Panc1 (cell line): Measurements from ENCODE around the gene ADIPOR2. TPM values are rescaled to one million over a fixed set of nuclear protein-coding genes. Genes with fewer than 3 reads are reported as not detected.

Source experiments
- ATAC-seq: fragments of 200-7000 bp; cut with Tn5 transposase; 2 replicates; pipeline ENCODE4 v1.9.1; 2020; ENCODE audit warnings: mild to moderate bottlenecking, moderate library complexity
- BruUV-seq: library from RNA; stranded (reverse); fragments of 400-500 nt; replicated peaks from 2 replicates; lab custom pipeline; 2021; lab: Mats Ljungman, UMichigan
- CTCF ChIA-PET: fragments of 300-600 bp; sonication (Branson Sonifier 250); formaldehyde crosslinking; loops from one replicate; lab custom pipeline; 2022; ENCODE audit warnings: antibody characterized with exemption; lab: Charles Lee
- POLR2A ChIA-PET: fragments of 300-600 bp; sonication (Branson Sonifier 250); formaldehyde crosslinking; loops from one replicate; lab custom pipeline; 2022; ENCODE audit warnings: antibody characterized with exemption; lab: Charles Lee
- DNase-seq: peaks from one replicate; pipeline ENCODE4 v3.0.0-alpha.2; 2010; ENCODE audit warnings: low read depth, low spot score
- H3K27ac ChIP-seq: 2 replicates; pipeline ENCODE4 v1.5.1; 2011; ENCODE audit warnings: mild to moderate bottlenecking, low read length, inconsistent platforms
- H3K27me3 ChIP-seq: fragments of 200-500 bp; sonication (Bioruptor generic); 2 replicates; pipeline ENCODE4 v1.6.0; 2014; ENCODE audit warnings: low read length, inconsistent platforms; ENCODE audit not compliant: control insufficient read depth, insufficient read depth
- H3K36me3 ChIP-seq: fragments of 200-500 bp; sonication (Bioruptor generic); 2 replicates; pipeline ENCODE4 v1.5.1; 2014; ENCODE audit warnings: inconsistent platforms, mild to moderate bottlenecking, low read length, moderate library complexity; ENCODE audit not compliant: control insufficient read depth, insufficient read depth
- H3K4me1 ChIP-seq: 2 replicates; pipeline ENCODE4 v1.5.1; 2011; ENCODE audit warnings: inconsistent platforms, mild to moderate bottlenecking, low read length, moderate library complexity; ENCODE audit not compliant: control insufficient read depth, insufficient read depth
- H3K4me3 ChIP-seq, 2 experiments: 2 replicates each; pipeline ENCODE4 v1.5.1; 2011 to 2012; ENCODE audit warnings: low read depth in 2 of 2, low read length in 2 of 2, mild to moderate bottlenecking in 2 of 2, inconsistent platforms in 1 of 2, moderate library complexity in 1 of 2
- H3K9me3 ChIP-seq: fragments of 200-500 bp; sonication (Bioruptor generic); 2 replicates; pipeline ENCODE4 v1.5.1; 2014; ENCODE audit warnings: low read depth, mild to moderate bottlenecking, inconsistent platforms, low read length, moderate library complexity; ENCODE audit not compliant: control insufficient read depth, insufficient read depth
- POLR2AphosphoS5 ChIP-seq: IDR thresholded peaks from 2 replicates; pipeline ENCODE4 v1.6.1; 2012; ENCODE audit warnings: mild to moderate bottlenecking, low read depth, low read length, moderate library complexity
- SIN3A ChIP-seq: IDR thresholded peaks from 2 replicates; pipeline ENCODE4 v1.6.1; 2012; ENCODE audit warnings: low read depth, mild to moderate bottlenecking, low read length, moderate library complexity, borderline replicate concordance; ENCODE audit not compliant: insufficient read depth
- TCF7L2 ChIP-seq: IDR thresholded peaks from 2 replicates; pipeline ENCODE4 v1.6.1; 2011; ENCODE audit warnings: mild to moderate bottlenecking, low read depth, low read length, inconsistent platforms
- in situ Hi-C: cut with HindIII; loops from 2 replicates; pipeline ENCODE4 v1.10.0; 2016; ENCODE audit warnings: low sequenced_read_pairs, low pct_unique_long_range_greater_than_20kb
- intact Hi-C: fragments of 100-400 bp; cut with micrococcal nuclease; formaldehyde crosslinking; loops from one replicate; pipeline ENCODE4 v1.10.0; 2022; ENCODE audit not compliant: unreplicated experiment
- total RNA-seq: library from RNA; stranded (reverse); gene quantifications from one replicate; pipeline ENCODE4 v1.2.1, GENCODE V29; 2021; ENCODE audit not compliant: unreplicated experiment
- TF ChIP-seq, protein P1 (sequence below): fragments of 450-650 bp; IDR thresholded peaks from 2 replicates; pipeline ENCODE4 v1.5.1; 2017; ENCODE audit warnings: mild to moderate bottlenecking
- TF ChIP-seq, protein P2 (sequence below), 2 experiments: IDR thresholded peaks; 2 replicates each; pipeline ENCODE4 v1.6.1; 2011 to 2012; ENCODE audit warnings: low read depth in 2 of 2, control low read depth in 1 of 2, low read length in 1 of 2, mild to moderate bottlenecking in 1 of 2, moderate library complexity in 1 of 2; ENCODE audit not compliant: insufficient read depth in 1 of 2

The ADIPOR2 gene
- total RNA-seq, 1 experiment from 2014 or later, result 76.0 TPM

DNA sequence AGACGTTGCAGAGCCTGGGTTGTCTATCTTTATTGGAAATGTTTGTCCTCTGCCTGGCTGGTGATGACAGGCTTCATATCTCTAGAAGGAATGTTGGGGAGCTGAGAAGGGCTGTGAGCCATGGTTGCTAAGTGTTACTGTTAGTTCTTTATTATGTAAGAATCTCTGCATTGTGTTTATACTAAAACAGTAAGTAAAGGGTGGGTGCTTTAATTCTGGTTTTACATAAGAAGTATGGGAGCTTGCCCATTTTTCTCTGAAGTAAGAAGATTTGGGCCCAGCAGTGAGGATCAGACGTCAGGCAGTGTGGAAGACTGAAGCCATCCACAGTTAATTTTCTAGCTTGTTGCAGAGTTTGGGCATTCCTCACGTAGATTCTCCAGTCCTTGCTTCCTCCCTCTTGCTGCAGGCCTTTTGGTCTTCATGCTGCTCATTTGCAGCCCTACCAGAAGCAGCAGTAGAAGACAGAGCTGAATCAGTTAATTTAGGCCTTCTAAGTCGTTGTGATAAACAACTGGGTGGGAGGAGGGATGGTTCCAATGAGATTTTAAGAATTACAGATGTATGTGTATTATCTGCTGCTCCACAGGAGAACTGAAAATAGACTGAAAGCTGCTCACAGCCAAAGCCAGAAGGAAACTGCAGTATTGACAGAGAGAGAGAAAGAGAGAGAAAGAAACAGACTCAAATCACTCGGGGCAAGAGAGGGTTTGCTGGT lies 40.5 kb upstream of the ADIPOR2 start:
- intact Hi-C loops (no loop called here), in situ Hi-C loops (no loop called here)
- CTCF ChIA-PET, result interaction anchor here (0.7 kb wide), 1 partner anchor 290 kb away, joined by 3 read pairs; no protein-coding TSS in a partner anchor

DNA sequence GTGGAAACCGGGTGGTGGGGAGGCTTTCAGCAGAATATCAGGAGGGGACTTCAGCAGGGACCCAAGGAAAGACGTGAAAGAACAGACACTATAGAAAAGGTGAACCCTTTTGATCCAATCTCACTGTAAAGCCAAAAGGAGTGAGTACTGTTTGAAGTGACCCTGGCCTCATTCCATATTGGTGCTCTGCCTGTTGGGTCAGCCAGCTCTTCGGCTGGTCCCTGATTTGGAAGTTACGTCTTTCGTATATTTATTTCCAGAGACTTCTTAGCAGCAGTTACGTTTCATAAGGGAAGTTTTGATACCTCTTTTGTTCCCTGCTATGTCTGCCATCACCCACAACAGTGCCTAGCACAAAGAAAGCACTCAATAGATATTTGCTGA lies 39.9 kb upstream of the ADIPOR2 start:
- BruUV-seq, result no TSS peak
- intact Hi-C loops (no loop called here), in situ Hi-C loops (no loop called here)
- H3K27me3 ChIP-seq, result no peaks in the 10 kb centered on the region
- ATAC-seq (no peak), DNase-seq (no peak)
- no peak overlapping the region for H3K4me3 ChIP-seq
- CTCF ChIA-PET, result no interaction called here
- H3K27ac ChIP-seq, result no peak overlapping the region
- TF ChIP-seq, protein P1, sequence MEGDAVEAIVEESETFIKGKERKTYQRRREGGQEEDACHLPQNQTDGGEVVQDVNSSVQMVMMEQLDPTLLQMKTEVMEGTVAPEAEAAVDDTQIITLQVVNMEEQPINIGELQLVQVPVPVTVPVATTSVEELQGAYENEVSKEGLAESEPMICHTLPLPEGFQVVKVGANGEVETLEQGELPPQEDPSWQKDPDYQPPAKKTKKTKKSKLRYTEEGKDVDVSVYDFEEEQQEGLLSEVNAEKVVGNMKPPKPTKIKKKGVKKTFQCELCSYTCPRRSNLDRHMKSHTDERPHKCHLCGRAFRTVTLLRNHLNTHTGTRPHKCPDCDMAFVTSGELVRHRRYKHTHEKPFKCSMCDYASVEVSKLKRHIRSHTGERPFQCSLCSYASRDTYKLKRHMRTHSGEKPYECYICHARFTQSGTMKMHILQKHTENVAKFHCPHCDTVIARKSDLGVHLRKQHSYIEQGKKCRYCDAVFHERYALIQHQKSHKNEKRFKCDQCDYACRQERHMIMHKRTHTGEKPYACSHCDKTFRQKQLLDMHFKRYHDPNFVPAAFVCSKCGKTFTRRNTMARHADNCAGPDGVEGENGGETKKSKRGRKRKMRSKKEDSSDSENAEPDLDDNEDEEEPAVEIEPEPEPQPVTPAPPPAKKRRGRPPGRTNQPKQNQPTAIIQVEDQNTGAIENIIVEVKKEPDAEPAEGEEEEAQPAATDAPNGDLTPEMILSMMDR, result no peak
- TF ChIP-seq TCF7L2 (no peak), POLR2AphosphoS5 (no peak), SIN3A (no peak)
- TF ChIP-seq, protein P2, sequence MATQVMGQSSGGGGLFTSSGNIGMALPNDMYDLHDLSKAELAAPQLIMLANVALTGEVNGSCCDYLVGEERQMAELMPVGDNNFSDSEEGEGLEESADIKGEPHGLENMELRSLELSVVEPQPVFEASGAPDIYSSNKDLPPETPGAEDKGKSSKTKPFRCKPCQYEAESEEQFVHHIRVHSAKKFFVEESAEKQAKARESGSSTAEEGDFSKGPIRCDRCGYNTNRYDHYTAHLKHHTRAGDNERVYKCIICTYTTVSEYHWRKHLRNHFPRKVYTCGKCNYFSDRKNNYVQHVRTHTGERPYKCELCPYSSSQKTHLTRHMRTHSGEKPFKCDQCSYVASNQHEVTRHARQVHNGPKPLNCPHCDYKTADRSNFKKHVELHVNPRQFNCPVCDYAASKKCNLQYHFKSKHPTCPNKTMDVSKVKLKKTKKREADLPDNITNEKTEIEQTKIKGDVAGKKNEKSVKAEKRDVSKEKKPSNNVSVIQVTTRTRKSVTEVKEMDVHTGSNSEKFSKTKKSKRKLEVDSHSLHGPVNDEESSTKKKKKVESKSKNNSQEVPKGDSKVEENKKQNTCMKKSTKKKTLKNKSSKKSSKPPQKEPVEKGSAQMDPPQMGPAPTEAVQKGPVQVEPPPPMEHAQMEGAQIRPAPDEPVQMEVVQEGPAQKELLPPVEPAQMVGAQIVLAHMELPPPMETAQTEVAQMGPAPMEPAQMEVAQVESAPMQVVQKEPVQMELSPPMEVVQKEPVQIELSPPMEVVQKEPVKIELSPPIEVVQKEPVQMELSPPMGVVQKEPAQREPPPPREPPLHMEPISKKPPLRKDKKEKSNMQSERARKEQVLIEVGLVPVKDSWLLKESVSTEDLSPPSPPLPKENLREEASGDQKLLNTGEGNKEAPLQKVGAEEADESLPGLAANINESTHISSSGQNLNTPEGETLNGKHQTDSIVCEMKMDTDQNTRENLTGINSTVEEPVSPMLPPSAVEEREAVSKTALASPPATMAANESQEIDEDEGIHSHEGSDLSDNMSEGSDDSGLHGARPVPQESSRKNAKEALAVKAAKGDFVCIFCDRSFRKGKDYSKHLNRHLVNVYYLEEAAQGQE (IDR thresholded peaks at IDR 0.05; ENCODE audit: insufficient read depth in 1 of 2, low read depth in 2 of 2, low read length in 1 of 2), result no peak
- H3K9me3 ChIP-seq, result no peaks in the 10 kb centered on the region
- H3K4me1 ChIP-seq, result no peaks in the 10 kb centered on the region
- POLR2A ChIA-PET, result no interaction called here
- H3K36me3 ChIP-seq, result no peaks in the 10 kb centered on the region

More for the DNA sequence above, 40.5 kb upstream of the ADIPOR2 start:
- TF ChIP-seq TCF7L2, result no peak
- TF ChIP-seq, protein P2 (IDR thresholded peaks at IDR 0.05; ENCODE audit: insufficient read depth in 1 of 2, low read depth in 2 of 2, low read length in 1 of 2), result no peak
- no peak for TF ChIP-seq POLR2AphosphoS5
- no peak for TF ChIP-seq SIN3A
- TF ChIP-seq, protein P1, result no peak
- H3K9me3 ChIP-seq, result no peaks in the 10 kb centered on the region
- BruUV-seq, result no TSS peak
- H3K36me3 ChIP-seq, result no peaks in the 10 kb centered on the region
- H3K4me1 ChIP-seq, result no peaks in the 10 kb centered on the region
- no peak overlapping the region for H3K4me3 ChIP-seq
- ATAC-seq (no peak), DNase-seq (no peak)
- no peaks in the 10 kb centered on the region for H3K27me3 ChIP-seq
- POLR2A ChIA-PET, result no interaction called here
- no peak overlapping the region for H3K27ac ChIP-seq
